NCI-H460 (cell line): ENCODE results near the gene KLHL30. TPM values are rescaled to one million over a fixed set of nuclear protein-coding genes. Genes with fewer than 3 reads are reported as not detected.
A peak's percentile ranks its signal among the peaks of the same experiment; 100 is the strongest.
"Not testable (repeated sequence)": the region's sequence is repeated elsewhere in the genome, so short reads cannot be mapped to it uniquely, and the experiment has no call there.

Experiments used
- DNase-seq: peaks from one replicate; pipeline ENCODE4 v3.0.0-alpha.2; 2016; ENCODE audit warnings: low read depth; ENCODE audit errors: extremely low read depth
- total RNA-seq: library from RNA; depleted of rRNA; stranded (reverse); fragments of >200 nt; shearing (Covaris generic); gene quantifications from 2 replicates; pipeline ENCODE4 v1.2.3, GENCODE V29; 2014

Gene KLHL30
- total RNA-seq, 1 experiment from 2014 or later: 0.05 TPM

DNA sequence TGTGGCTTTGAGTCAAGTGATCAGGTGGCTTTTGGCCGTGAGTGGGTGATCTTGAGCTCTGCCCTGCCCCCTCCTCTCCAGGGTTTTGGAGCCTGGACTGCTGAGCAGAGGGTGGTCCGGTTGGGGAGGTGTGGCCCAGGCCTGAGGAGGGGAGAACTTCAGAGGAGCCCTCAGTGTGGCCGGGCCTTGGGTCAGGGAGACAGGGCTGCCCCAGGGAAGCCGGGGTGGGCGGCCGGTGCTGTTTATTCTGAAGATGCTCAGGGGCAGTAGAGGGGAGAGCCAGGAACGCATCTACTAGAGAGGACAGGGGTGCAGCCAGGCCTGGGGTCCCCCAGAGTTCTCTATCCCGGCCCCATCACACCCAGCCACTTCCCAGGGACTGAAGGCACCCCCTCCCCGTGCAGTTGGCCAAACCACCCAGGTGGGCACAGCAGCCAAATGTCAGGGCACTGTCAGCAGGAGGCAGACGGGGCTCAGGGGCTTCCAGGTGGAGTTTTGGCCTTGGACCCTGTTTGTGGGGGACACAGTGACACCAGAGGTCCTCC lies 21.3 kb downstream of the KLHL30 start:
- DNase-seq: no peak

- DNase-seq: no peak
Measured at GRCh38 chr2:238160206-238161129, 22.0 kb downstream of the KLHL30 start.

GRCh38 chr2:238161291-238162051 lies 23.0 kb downstream of the KLHL30 start:
- no peak for DNase-seq

DNA sequence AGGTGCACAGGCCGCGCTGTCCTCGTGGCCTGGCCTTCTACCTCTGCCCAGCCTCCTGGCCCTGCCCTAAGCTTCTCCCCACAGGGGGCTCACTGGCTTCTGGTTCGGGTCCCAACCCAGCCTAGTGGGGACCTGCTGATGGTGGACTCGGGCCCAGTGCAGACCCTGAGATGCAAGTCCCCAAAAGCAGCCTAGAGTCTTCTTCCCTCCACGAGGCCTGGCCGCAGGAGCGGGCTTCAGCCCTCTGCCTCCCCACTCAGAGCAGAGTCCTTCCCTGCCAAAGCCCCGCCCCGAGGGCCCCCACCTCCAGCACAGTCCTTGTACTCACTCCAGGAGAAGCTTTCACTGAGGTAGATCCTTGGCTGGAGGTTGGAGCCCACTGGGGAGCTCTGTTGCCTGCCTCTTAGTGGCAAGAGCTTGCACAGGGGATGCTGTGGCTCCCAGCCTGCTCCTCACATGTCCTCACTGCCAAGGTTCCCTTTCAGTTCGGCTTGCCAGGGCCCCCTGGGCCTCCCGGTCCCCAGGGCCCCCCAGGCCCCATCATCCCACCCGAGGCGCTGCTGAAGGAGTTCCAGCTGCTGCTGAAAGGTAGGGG lies 23.9 kb downstream of the KLHL30 start:
- DNase-seq: no peak

- no peak for DNase-seq
Measured at GRCh38 chr2:238162846-238163441, 24.5 kb downstream of the KLHL30 start.

- no peak for DNase-seq
Measured at GRCh38 chr2:238163481-238164198, 25.2 kb downstream of the KLHL30 start.

GRCh38 chr2:238164906-238165287 lies 26.4 kb downstream of the KLHL30 start:
- no peak for DNase-seq

GRCh38 chr2:238165288-238165921 lies 26.9 kb downstream of the KLHL30 start:
- DNase-seq: no peak

DNA sequence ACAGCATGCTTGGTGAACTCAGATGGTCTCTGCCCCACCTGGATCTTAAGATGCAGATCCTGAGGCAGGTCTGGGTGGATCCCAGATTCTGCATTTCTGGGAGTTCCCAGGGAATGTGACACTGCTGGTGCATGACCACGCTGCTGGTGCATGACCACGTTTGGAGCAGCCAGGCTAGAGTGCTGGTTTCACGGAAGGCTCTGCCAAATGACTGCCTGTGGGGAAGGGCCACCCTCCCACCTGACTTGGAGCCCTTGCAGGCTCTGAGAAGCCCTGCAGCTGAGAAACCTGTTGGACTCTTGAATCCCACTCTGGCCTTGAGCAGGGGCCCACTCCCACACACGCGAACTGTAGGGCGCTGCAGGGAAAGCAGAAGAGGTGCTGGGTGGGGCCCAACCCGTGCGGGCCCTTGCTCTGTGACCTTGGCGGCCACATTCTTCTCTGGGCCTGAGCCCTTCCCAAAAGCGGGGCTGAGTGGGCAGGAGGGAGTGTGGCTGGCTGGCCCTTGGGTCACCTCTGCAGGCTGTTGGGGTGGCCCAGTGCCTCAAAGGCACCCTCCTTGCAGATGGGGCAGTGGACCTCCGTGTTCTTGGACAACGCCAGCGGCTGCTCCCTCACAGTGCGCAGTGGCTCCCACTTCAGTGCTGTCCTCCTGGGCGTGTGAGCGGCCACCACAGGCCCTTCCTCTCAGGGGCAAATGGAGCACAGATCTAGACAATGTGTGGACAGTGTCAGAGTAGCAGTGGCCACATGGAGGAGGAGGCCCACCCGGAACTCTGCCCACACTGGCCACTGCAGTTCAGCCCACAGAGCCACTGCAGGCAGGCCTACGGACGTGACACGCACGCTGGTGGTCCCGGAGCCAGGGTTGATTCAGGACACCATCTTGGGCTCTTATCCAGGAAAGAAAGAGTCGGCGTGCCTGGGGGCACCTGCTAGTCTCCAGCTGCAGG lies 28.2 kb downstream of the KLHL30 start:
- no peak for DNase-seq

DNA sequence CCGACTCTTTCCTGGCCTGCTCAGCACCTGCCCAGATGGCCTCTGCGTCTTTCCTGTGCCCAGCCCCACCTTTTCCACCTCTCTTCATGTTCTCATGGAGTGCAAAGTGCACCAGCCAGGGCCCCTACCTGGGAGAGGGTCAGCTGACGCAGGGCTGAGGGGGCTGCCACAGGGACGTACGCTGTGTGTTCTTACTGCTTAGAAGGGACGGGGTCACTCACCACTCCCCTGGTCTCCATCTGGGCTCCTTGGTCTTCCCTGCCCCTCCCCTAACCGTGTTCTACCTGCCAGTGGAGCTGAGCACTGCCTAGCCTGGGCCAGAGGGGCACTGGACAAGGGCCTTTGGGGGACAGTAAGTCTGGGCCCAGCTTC lies 28.9 kb downstream of the KLHL30 start:
- DNase-seq: no peak

DNA sequence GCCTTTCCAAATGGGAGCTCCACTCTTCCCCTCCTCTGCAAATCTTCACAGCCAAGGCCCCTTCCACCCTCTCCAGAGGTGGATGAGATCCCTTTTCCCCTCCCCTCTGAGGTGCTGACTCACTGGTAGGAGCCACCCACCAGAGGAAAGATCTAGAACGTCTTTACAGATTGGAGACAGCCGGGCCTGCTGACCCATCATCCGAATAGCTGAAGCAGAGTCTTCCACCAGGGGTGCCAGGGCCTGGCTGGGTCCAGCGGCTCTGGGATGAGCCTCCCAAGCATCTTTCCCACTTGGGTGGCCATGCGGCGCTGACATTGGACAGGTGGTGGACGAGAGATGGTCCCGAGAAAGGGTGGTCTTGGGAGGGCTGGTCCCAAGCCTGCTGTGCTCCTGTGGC lies 29.3 kb downstream of the KLHL30 start:
- no peak for DNase-seq

DNA sequence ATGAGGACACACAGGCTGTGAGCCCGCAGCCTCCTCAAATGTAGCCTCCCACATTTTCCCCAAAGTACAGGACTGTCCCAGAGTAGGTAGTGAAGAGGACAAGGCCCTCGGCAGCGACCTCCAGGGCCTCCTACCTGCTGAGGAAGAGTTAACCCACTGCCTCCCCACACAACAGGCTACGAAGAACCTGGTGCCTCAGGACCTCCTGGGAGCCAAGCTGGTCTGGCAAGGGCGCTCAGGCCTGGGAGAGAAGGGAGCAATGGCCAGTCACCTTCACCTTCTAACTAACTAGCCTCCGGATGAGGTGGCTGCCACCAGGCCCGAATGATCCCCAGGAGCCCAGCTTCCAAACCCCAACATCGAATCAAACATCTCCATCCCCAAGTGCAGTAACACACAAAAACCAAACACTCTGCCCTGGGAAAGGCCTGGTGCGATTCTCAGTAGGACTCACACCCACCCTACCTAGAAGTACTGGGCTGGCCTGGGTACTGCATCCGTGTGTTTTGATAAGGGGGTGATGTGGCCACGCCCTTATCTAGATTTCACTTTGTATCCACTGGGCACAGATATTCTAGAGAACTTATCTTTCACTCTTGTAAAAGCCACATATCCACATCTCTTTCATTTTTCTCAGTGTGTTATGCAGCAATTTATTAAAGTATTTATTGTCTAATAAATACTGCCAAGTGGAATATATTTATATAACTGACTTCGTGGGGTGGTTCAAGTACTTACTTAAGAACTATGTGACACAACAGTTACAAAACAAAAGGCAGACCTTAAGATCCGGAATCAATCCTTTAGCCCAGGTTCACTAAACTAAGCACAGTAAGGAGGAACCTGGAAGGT lies 30.0 kb downstream of the KLHL30 start:
- DNase-seq: no peak

DNA sequence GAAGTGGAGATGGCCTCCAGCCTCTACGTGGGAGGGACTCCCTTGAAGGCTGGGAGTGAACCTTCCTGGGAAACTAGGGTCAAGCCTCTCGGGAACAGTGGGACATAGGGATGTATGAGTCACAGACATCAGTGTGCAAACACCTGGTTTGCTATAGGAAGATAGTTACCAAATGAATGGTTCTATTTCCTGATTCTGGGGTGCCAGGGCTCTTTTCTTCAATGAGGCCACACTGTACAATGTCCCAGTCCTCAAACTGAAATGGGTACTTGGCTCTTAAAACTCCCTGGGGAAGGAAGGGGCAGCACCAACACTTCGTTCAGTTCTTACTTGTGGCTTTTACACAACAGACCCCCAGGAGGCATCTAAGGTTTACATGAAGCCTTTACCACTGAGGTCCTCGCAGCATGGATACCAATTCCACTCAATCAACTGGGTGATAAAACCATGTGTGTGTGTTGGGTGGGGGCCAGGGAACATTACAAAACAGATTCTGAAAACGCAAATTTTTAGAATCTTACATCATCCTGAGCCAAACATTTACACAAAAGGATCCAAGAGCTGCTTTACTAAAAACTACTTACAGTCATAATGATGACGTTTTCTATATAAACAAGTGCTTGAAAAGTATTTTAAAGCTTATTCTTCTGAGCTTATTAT lies 30.7 kb downstream of the KLHL30 start:
- peak; percentile 57 for DNase-seq

- DNase-seq: peak; percentile 70
Measured at GRCh38 chr2:238169708-238170251, 31.3 kb downstream of the KLHL30 start.

- DNase-seq: no peak
Measured at GRCh38 chr2:238170386-238171071, 32.1 kb downstream of the KLHL30 start.

GRCh38 chr2:238171072-238171431 lies 32.6 kb downstream of the KLHL30 start:
- DNase-seq: not testable (repeated sequence)
